Parietal lobe (tissue), 1 donor: ENCODE results near the gene PSG5. TPM values are rescaled to one million over a fixed set of nuclear protein-coding genes. Genes with fewer than 3 reads are reported as not detected.

Source experiments
- total RNA-seq: library from RNA; depleted of rRNA; stranded (reverse); fragments of >200 nt; gene quantifications from one replicate; pipeline ENCODE4 v1.2.3, GENCODE V29; 2014

The PSG5 gene
- total RNA-seq = not detected

GRCh38 chr19:43186311-43186935, at the start of gene PSG5:
Gene PSG5, minus strand, starts transcription at chr19:43186536. Its CDS starts 131 bp downstream, at chr19:43186405.

GRCh38 chr19:43205471-43206105, 19.3 kb upstream of the PSG5 start, which contains the start of gene PSG4:
Gene PSG4, minus strand, starts transcription at chr19:43205638. Its CDS starts 102 bp downstream, at chr19:43205536.

Other genes starting within 250 kb of the PSG5 start
- not detected for gene PSG7, start 249.3 kb downstream of the PSG5 start, total RNA-seq
- gene PSG11, start 160.1 kb downstream of the PSG5 start, total RNA-seq = not detected
- not detected for gene PSG2, start 103.8 kb downstream of the PSG5 start, total RNA-seq
- not detected for gene PSG4, start 19.1 kb upstream of the PSG5 start, total RNA-seq
- not detected for gene PSG9, start 83.0 kb upstream of the PSG5 start, total RNA-seq
- 0.31 TPM for gene CD177, start 167.2 kb upstream of the PSG5 start, total RNA-seq
- gene TEX101, start 228.4 kb upstream of the PSG5 start, total RNA-seq = not detected